GM12865 (cell line): ENCODE results near the gene UPF3A.
"Not testable (repeated sequence)": the region's sequence is repeated elsewhere in the genome, so short reads cannot be mapped to it uniquely, and the experiment has no call there.

ENCODE experiments used
- DNase-seq: peaks from one replicate; pipeline ENCODE4 v3.0.0; 2010; ENCODE audit warnings: low read depth
- H3K4me3 ChIP-seq: 2 replicates; pipeline ENCODE4 v1.5.1; 2011; ENCODE audit warnings: mild to moderate bottlenecking, low read depth, low read length, control low read depth
- TF ChIP-seq, protein P1 (sequence below): IDR thresholded peaks from 2 replicates; pipeline ENCODE4 v1.5.1; 2011; ENCODE audit warnings: low read length, control low read depth, low read depth, inconsistent platforms; ENCODE audit not compliant: insufficient read depth; ENCODE audit errors: missing control alignments

The UPF3A gene

DNA sequence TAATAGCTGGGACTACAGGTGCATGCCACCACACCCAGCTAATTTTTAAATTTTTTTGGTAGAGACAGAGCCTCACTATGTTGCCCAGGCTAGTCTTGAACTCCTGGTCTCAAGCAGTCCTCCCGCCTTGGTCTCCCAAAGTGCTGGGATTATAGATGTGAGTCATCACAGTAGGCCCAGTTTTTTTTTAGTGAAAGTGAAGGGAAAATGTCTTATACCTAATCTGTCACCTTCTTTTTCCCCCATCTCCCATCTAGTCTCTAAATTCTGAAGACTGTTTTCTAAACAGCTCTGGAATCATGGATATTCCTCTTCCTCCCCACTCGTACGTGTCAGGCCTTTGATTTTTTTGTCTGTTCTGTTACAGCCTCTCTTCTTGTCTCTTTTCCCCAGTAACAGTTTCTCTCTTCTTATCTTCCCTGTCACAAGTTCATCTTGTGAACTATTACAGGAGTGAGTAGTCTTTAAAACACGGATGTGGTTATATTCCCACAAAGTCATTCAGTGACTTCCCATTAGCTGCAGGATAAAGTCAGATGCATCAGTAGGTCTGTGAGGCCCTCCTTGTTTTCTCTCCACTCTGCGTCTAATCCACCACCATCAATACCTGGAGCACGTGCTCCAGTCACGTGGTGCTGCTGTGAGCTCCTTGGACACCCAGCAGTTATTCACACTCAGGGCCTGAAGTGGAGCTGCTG is 43.8 kb upstream of the UPF3A start:
- DNase-seq, result no peak
- TF ChIP-seq, protein P1, sequence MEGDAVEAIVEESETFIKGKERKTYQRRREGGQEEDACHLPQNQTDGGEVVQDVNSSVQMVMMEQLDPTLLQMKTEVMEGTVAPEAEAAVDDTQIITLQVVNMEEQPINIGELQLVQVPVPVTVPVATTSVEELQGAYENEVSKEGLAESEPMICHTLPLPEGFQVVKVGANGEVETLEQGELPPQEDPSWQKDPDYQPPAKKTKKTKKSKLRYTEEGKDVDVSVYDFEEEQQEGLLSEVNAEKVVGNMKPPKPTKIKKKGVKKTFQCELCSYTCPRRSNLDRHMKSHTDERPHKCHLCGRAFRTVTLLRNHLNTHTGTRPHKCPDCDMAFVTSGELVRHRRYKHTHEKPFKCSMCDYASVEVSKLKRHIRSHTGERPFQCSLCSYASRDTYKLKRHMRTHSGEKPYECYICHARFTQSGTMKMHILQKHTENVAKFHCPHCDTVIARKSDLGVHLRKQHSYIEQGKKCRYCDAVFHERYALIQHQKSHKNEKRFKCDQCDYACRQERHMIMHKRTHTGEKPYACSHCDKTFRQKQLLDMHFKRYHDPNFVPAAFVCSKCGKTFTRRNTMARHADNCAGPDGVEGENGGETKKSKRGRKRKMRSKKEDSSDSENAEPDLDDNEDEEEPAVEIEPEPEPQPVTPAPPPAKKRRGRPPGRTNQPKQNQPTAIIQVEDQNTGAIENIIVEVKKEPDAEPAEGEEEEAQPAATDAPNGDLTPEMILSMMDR, result no peak
- H3K4me3 ChIP-seq, result no peak overlapping the region

DNA sequence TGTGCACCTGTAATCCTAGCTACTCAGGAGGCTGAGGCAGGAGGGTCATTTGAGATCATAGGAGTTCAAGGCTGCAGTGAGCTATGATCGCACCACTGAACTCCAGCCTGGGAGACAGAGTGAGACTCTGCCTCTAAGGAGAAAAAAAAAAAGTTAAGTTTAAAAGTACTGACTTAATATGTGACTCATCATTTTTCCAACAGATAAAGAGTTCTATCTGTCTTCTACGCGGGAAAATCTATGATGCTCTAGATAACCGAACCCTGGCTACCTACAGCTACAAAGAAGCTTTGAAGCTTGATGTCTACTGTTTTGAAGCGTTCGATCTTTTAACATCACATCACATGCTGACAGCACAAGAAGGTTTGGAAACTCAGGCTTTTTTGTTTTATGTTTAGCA is 39.5 kb upstream of the UPF3A start:
- H3K4me3 ChIP-seq, result no peak overlapping the region
- TF ChIP-seq, protein P1, result no peak
- no peak for DNase-seq

GRCh38 chr13:114243971-114244370 is 37.4 kb upstream of the UPF3A start:
- TF ChIP-seq, protein P1, result no peak
- no peak for DNase-seq
- H3K4me3 ChIP-seq, result no peak overlapping the region

- DNase-seq, result no peak
- no peak overlapping the region for H3K4me3 ChIP-seq
- TF ChIP-seq, protein P1, result no peak
Measured at GRCh38 chr13:114244637-114245036, 36.8 kb upstream of the UPF3A start.

GRCh38 chr13:114248011-114248410 is 33.4 kb upstream of the UPF3A start:
- no peak for DNase-seq
- TF ChIP-seq, protein P1, result no peak
- no peak overlapping the region for H3K4me3 ChIP-seq

DNA sequence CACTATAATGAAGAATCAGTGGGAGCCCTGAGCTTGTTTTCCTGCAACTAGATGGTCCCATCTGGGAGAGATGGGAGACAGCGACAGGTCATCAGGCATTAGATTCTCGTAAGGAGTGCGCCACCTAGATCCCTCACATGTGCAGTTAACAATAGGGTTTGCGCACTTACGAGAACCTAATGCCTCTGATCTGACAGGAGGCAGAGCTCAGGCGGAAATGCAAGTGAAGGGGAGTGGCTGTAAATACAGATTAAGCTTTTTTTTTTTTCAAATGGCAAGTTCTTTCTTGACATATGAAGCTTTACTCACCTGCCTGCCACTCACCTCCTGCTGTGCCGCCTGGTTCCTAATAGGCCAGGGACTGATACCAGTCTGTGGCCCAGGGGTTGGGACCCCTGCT is 32.3 kb upstream of the UPF3A start:
- DNase-seq, result no peak
- H3K4me3 ChIP-seq, result no peak overlapping the region
- TF ChIP-seq, protein P1, result no peak

DNA sequence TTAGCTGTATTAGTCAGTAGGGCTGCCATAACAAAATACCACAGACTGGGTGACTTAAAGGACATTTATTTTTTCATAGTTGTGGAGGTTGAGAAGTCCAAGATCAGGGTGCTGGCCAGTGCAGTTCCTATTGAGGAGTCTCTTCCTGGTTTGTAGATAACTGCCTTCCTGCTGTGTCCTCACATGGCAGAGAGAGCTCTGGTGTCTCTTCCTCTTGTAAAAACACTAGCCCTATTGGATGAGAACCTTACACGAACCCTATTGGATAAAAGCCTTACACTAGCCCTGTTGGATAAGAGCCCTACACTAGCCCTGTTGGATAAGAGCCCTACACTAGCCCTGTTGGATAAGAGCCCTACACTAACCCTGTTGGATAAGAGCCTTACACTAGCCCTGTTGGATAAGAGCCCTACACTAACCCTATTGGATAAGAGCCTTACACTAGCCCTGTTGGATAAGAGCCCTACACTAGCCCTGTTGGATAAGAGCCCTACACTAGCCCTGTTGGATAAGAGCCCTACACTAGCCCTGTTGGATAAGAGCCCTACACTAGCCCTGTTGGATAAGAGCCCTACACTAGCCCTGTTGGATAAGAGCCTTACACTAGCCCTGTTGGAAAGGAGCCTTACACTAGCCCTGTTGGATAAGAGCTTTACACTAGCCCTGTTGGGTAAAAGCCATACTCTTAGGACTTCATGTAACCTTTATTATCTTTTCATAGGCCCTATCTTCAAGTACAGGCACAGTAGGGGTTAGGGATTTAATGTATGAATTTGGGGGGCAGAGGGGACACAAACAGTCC is 29.6 kb upstream of the UPF3A start:
- H3K4me3 ChIP-seq, DNase-seq: not testable (repeated sequence)
